Trophoblast cell (in vitro differentiated cells and primary cell): ENCODE measurements around the gene PLCH1.

Experiments used
- DNase-seq, 2 donors: peaks; one replicate each; pipeline ENCODE4 v3.0.0-alpha.2; 2016
- H2AFZ ChIP-seq: 2 replicates; pipeline ENCODE4 v1.6.1; 2013; ENCODE audit warnings: low read length, moderate library complexity, mild to moderate bottlenecking; ENCODE audit not compliant: insufficient read depth, poor library complexity
- H2AK5ac ChIP-seq: 2 replicates; pipeline ENCODE4 v1.6.1; 2013; ENCODE audit warnings: mild to moderate bottlenecking, low read length
- H2BK120ac ChIP-seq: 2 replicates; pipeline ENCODE4 v1.6.1; 2013; ENCODE audit warnings: low read length, mild to moderate bottlenecking, moderate library complexity; ENCODE audit not compliant: insufficient read depth, poor library complexity
- H2BK12ac ChIP-seq: 2 replicates; pipeline ENCODE4 v1.6.1; 2013; ENCODE audit warnings: mild to moderate bottlenecking, low read length, moderate library complexity
- H2BK5ac ChIP-seq: 2 replicates; pipeline ENCODE4 v1.6.1; 2013; ENCODE audit warnings: low read length, low read depth, moderate library complexity, mild to moderate bottlenecking; ENCODE audit not compliant: poor library complexity
- H3K14ac ChIP-seq: 2 replicates; pipeline ENCODE4 v1.6.1; 2013; ENCODE audit warnings: mild to moderate bottlenecking, low read length
- H3K18ac ChIP-seq: 2 replicates; pipeline ENCODE4 v1.6.1; 2013; ENCODE audit warnings: mild to moderate bottlenecking, low read length
- H3K23ac ChIP-seq: 2 replicates; pipeline ENCODE4 v1.6.1; 2013; ENCODE audit warnings: low read length
- H3K27ac ChIP-seq: 2 replicates; pipeline ENCODE4 v1.5.1; 2013; ENCODE audit warnings: low read depth, mild to moderate bottlenecking, inconsistent platforms, low read length, moderate library complexity
- H3K27me3 ChIP-seq: 2 replicates; pipeline ENCODE4 v1.6.1; 2013; ENCODE audit warnings: inconsistent platforms, mild to moderate bottlenecking, low read length, moderate library complexity; ENCODE audit not compliant: insufficient read depth
- H3K36me3 ChIP-seq, 2 experiments: 1 replicate in 1 of 2; 2 replicates in 1 of 2; pipeline ENCODE4 v1.6.1; 2013; ENCODE audit warnings: low read length in 2 of 2, mild to moderate bottlenecking in 2 of 2, moderate library complexity in 1 of 2; ENCODE audit not compliant: insufficient read depth in 2 of 2, control insufficient read depth in 1 of 2
- H3K4ac ChIP-seq: 2 replicates; pipeline ENCODE4 v1.6.1; 2013; ENCODE audit warnings: low read depth, mild to moderate bottlenecking, low read length, moderate library complexity
- H3K4me1 ChIP-seq, 2 experiments: 1 replicate in 1 of 2; 2 replicates in 1 of 2; pipeline ENCODE4 v1.6.1; 2013; ENCODE audit warnings: low read length in 2 of 2, mild to moderate bottlenecking in 2 of 2, moderate library complexity in 1 of 2; ENCODE audit not compliant: insufficient read depth in 2 of 2, control insufficient read depth in 1 of 2
- H3K4me2 ChIP-seq: 2 replicates; pipeline ENCODE4 v1.6.1; 2013; ENCODE audit warnings: inconsistent platforms, mild to moderate bottlenecking, low read length, moderate library complexity
- H3K4me3 ChIP-seq: 2 replicates; pipeline ENCODE4 v1.5.1; 2013; ENCODE audit warnings: mild to moderate bottlenecking, low read depth, low read length, inconsistent platforms
- H3K79me1 ChIP-seq: one replicate; pipeline ENCODE4 v1.6.1; 2013; ENCODE audit warnings: low read length
- H3K79me2 ChIP-seq: 2 replicates; pipeline ENCODE4 v1.6.1; 2013; ENCODE audit warnings: low read length, mild to moderate bottlenecking; ENCODE audit not compliant: control insufficient read depth, insufficient read depth, poor library complexity
- H3K9ac ChIP-seq: 2 replicates; pipeline ENCODE4 v1.6.1; 2013; ENCODE audit warnings: mild to moderate bottlenecking, low read length
- H3K9me3 ChIP-seq: 2 replicates; pipeline ENCODE4 v1.6.1; 2013; ENCODE audit warnings: low read depth, mild to moderate bottlenecking, control low read depth, inconsistent platforms, low read length; ENCODE audit not compliant: insufficient read depth
- H4K12ac ChIP-seq: 2 replicates; pipeline ENCODE4 v1.6.1; 2013; ENCODE audit warnings: low read depth, mild to moderate bottlenecking, low read length, moderate library complexity
- H4K8ac ChIP-seq: 2 replicates; pipeline ENCODE4 v1.6.1; 2013; ENCODE audit warnings: low read depth, mild to moderate bottlenecking, low read length, moderate library complexity
- H4K91ac ChIP-seq: one replicate; pipeline ENCODE4 v1.6.1; 2013; ENCODE audit warnings: low read depth, mild to moderate bottlenecking, low read length, moderate library complexity
- whole genome bisulfite sequencing: extraction: QIAGEN DNeasy Blood & Tissue Kit; methylation state at CpG from one replicate; pipeline ENCODE4 v1.1.7; 2013; ENCODE audit warnings: missing lambda C conversion rate; ENCODE audit not compliant: insufficient read length, insufficient coverage; ENCODE audit errors: extremely low coverage; 5-methylcytosine and 5-hydroxymethylcytosine counted together

PLCH1 gene

GRCh38 chr3:155441506-155441905, 303.4 kb downstream of the PLCH1 start:
- no peak overlapping the region for H3K4me2 ChIP-seq
- no peak overlapping the region for H3K9ac ChIP-seq
- H3K9me3 ChIP-seq = no peaks in the 10 kb centered on the region
- no peak overlapping the region for H2BK5ac ChIP-seq
- H3K4ac ChIP-seq = no peak overlapping the region
- H3K36me3 ChIP-seq = no peaks in the 10 kb centered on the region
- no peak overlapping the region for H3K18ac ChIP-seq
- no peak overlapping the region for H4K8ac ChIP-seq
- H3K4me1 ChIP-seq = no peaks in the 10 kb centered on the region
- H3K27me3 ChIP-seq = no peaks in the 10 kb centered on the region
- H3K4me3 ChIP-seq = no peak overlapping the region
- H4K91ac ChIP-seq = no peak overlapping the region
- no peak overlapping the region for H3K27ac ChIP-seq
- no peak overlapping the region for H2BK120ac ChIP-seq
- H2BK12ac ChIP-seq = no peak overlapping the region
- H3K79me2 ChIP-seq = no peaks in the 10 kb centered on the region
- no peak overlapping the region for H3K23ac ChIP-seq
- H2AFZ ChIP-seq = no peak overlapping the region
- WGBS = no CpG with 5 or more reads among the region's 1 CpG
- no peaks in the 10 kb centered on the region for H3K79me1 ChIP-seq
- H2AK5ac ChIP-seq = no peak overlapping the region
- H4K12ac ChIP-seq = no peak overlapping the region
- no peak for DNase-seq
- no peak overlapping the region for H3K14ac ChIP-seq

GRCh38 chr3:155441026-155441425, 303.8 kb downstream of the PLCH1 start:
- Histone ChIP-seq H3K79me1 (no peaks in the 10 kb centered on the region), H2AK5ac (no peak overlapping the region), H3K9me3 (no peaks in the 10 kb centered on the region), H4K12ac (no peak overlapping the region), H3K4ac (no peak overlapping the region), H4K8ac (no peak overlapping the region), H3K4me2 (no peak overlapping the region), H3K9ac (no peak overlapping the region), H2BK12ac (no peak overlapping the region), H2BK5ac (no peak overlapping the region), H2AFZ (no peak overlapping the region), H4K91ac (no peak overlapping the region), H3K14ac (no peak overlapping the region), H3K36me3 (no peaks in the 10 kb centered on the region), H3K79me2 (no peaks in the 10 kb centered on the region), H3K23ac (no peak overlapping the region), H2BK120ac (no peak overlapping the region), H3K4me3 (no peak overlapping the region), H3K27me3 (no peaks in the 10 kb centered on the region), H3K27ac (no peak overlapping the region), H3K4me1 (no peaks in the 10 kb centered on the region), H3K18ac (no peak overlapping the region)
- WGBS = no CpG with 5 or more reads among the region's 2 CpGs
- no peak for DNase-seq

GRCh38 chr3:155435821-155436220, 309.1 kb downstream of the PLCH1 start:
- Histone ChIP-seq H3K18ac (no peak overlapping the region), H2AK5ac (no peak overlapping the region), H3K79me2 (no peaks in the 10 kb centered on the region), H3K4me2 (no peak overlapping the region), H3K27me3 (no peaks in the 10 kb centered on the region), H3K36me3 (no peaks in the 10 kb centered on the region), H3K4me1 (no peaks in the 10 kb centered on the region), H2BK120ac (no peak overlapping the region), H3K14ac (no peak overlapping the region), H3K23ac (no peak overlapping the region), H3K79me1 (no peaks in the 10 kb centered on the region), H4K12ac (no peak overlapping the region), H3K9me3 (no peaks in the 10 kb centered on the region), H3K4ac (no peak overlapping the region), H3K27ac (no peak overlapping the region), H4K91ac (no peak overlapping the region), H3K4me3 (no peak overlapping the region), H2BK12ac (no peak overlapping the region), H2AFZ (no peak overlapping the region), H3K9ac (no peak overlapping the region), H4K8ac (no peak overlapping the region), H2BK5ac (no peak overlapping the region)
- peak in 1 of 2 donors; percentile 70 for DNase-seq

GRCh38 chr3:155431856-155432570, 312.9 kb downstream of the PLCH1 start:
- H4K91ac ChIP-seq = no peak overlapping the region
- no peaks in the 10 kb centered on the region for H3K79me2 ChIP-seq
- H2BK5ac ChIP-seq = no peak overlapping the region
- no peak overlapping the region for H3K14ac ChIP-seq
- no CpG with 5 or more reads among the region's 7 CpGs for WGBS
- no peaks in the 10 kb centered on the region for H3K27me3 ChIP-seq
- no peak overlapping the region for H2AFZ ChIP-seq
- no peaks in the 10 kb centered on the region for H3K79me1 ChIP-seq
- no peak overlapping the region for H4K12ac ChIP-seq
- H3K4me1 ChIP-seq = no peaks in the 10 kb centered on the region
- no peak overlapping the region for H3K23ac ChIP-seq
- H3K9ac ChIP-seq = no peak overlapping the region
- H3K27ac ChIP-seq = no peak overlapping the region
- H3K9me3 ChIP-seq = peaks cover 1% of the 10 kb centered on the region
- H2BK12ac ChIP-seq = no peak overlapping the region
- H3K4me3 ChIP-seq = no peak overlapping the region
- peaks cover 0 to 3% of the 10 kb centered on the region in 2 experiments for H3K36me3 ChIP-seq
- H4K8ac ChIP-seq = no peak overlapping the region
- no peak overlapping the region for H3K4ac ChIP-seq
- DNase-seq = no peak
- no peak overlapping the region for H2AK5ac ChIP-seq
- no peak overlapping the region for H3K4me2 ChIP-seq
- no peak overlapping the region for H3K18ac ChIP-seq
- no peak overlapping the region for H2BK120ac ChIP-seq
